HG03196 (cell line): ENCODE data around the gene GNAS.
"Not testable (repeated sequence)": the region's sequence is repeated elsewhere in the genome, so short reads cannot be mapped to it uniquely, and the experiment has no call there.

Experiments
- ATAC-seq: cut with Tn5 transposase; IDR thresholded peaks from one replicate; pipeline ENCODE4 v1.9.1; 2021; ENCODE audit not compliant: unreplicated experiment

Gene GNAS

GRCh38 chr20:58922036-58922435 is 69.5 kb downstream of the GNAS start:
- ATAC-seq, result no peak

DNA sequence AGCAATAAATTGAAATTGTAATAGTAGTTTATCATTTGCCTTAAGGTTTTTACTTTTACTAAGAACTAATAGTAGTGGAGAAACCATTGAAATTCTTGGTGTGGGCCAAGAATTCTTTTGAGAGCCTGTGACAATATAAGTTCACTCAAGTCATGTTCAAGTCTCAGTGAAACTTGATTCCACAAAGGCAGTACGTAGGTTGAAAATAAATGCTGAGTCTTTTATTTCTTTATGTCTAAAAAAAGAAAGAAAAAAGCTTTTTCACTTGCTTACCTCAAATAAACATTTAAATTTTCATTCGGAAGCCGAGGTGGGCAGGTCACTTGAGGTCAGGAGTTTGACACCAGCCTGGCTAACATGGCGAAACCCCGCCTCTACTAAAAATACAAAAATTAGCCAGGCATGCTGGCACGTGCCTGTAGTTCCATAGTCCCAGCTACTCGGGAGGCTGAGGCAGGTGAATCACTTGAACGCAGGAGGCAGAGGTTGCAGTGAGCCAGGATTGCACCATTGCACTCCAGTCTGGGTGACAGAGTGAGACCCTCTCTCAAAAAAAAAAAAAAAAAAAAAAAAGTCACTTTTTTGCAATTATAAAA is 70.7 kb downstream of the GNAS start:
- ATAC-seq, result no peak

DNA sequence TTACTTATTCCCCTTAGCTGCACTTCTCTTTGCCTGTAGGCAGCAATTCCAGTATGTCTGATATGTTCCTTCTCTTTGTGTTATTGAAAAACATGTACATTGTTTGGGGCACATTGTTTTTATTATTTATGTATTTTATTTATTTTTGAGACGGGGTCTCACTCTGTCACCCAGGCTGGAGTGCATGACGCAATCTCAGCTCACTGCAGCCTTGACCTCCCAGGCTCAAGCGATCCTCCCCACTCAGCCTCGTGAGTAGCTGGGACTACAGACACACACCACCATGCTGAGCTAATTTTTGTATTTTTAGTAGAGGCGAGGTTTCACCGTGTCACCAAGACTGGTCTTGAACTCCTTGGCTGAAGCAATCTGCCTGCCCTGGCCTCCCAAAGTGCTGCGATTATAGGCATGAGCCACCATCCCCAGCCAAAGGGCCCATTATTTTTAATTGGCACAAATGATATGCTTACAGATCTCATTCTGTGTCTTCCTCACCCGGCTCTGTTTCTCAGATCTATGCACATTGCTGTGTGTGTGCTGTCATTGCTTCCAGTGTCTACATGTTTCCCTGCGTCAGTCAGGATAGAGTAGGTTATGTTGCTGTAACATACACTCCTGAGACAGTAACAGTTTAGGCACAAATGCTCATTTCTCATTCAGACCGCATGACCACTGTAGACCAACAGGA is 74.4 kb downstream of the GNAS start:
- ATAC-seq, result no peak

DNA sequence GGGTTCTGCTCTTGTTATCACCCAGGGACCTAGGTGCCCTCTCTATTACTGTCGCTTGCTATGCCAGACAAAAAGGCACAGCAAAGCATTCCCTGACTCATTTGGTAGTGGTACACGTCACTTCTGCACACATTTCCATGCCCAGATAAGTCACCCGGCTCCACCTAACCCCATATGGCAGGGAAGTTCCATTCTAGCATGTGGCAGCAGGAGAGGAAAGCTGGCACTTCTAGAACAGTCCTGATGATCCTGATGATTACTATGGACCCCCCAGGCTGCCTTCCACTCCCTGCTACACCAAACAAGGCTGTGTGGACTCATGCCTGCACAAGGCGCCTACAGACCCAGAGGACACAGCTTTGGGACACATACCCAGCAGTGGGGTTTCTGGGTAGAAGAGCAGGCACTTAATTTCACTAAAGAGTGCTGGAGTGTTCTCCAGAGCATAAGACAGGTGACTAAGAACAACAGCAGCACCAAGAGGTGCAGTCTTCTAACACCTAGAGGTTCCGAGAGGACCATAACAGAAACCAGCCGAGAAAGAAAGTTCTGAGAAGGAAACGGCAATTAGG is 75.1 kb downstream of the GNAS start:
- ATAC-seq, result no peak

- ATAC-seq, result no peak
Observed at GRCh38 chr20:58930496-58930895, 78.0 kb downstream of the GNAS start.

GRCh38 chr20:58932170-58932569 is 79.7 kb downstream of the GNAS start:
- no peak for ATAC-seq

DNA sequence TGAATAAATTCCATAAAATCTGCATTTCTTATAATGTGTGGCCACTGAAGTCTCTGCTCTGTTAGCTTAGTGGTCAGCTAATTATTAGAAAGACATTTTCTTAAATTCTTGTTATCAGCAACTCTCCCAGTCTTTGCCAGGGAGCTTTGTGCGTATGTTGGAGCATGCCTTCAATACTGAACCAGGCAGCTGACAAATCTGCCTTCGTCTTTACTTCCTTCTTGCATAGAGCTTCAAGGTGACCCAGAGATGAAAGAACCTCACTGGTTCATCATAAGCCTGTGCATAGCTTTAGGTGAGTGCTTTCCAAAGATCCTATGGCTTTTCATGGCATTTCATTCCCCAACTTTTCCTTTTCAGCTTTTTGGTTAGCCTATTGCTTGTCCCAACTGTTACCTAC is 85.6 kb downstream of the GNAS start:
- no peak for ATAC-seq

DNA sequence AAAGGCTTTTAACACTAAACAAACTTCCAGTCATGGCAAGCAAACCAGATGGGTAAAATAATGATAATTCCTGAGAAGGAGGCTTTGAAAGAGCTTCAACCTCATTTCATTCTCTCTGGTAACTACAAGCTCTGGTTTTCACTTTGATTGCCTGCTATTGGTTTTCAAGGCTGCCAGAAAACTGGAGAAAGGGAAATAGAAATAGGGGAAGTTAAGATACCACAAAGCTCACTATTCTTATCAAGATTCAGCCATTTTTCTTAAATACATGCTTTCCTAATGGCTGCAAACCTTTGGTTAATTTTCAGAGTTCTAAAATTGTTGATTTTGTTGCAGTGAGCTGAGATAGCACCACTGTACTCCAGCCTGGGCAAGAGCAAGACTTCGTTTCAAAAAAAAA is 86.0 kb downstream of the GNAS start:
- ATAC-seq, result no peak

GRCh38 chr20:58941471-58941870 is 89.0 kb downstream of the GNAS start:
- no peak for ATAC-seq

GRCh38 chr20:58942549-58942948 is 90.0 kb downstream of the GNAS start:
- ATAC-seq, result no peak

GRCh38 chr20:58944610-58945009 is 92.1 kb downstream of the GNAS start:
- ATAC-seq, result no peak

DNA sequence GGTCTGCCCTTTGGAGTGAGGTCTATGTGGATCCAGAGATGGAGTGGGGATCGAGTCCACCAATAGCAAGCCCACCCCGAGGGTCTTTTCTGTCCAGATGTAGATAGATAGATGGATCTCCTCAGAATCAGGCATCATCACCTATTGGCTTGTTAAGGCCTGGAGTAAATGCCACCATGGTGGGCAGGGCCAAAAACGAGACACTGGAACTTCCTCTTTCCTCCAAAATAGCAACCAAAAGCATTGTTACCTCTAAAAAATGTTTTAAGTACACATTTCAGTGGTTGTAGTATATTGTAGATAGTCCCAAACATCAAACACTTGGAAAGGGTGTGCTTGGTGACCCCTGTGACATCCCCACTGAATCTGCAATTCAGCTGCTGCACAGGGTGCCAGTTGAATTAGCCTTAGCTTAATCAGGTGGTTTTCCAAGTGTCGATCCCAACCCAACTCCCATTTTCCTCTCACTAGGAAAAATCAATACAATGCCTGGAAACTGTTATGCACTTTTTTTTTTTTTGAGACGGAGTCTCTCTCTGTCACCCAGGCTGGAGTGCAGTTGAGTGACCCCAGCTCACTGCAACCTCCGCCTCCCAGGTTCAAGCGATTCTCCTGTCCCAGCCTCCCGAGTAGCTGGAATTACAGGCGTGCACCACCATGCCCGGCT is 93.6 kb downstream of the GNAS start:
- ATAC-seq, result no peak

DNA sequence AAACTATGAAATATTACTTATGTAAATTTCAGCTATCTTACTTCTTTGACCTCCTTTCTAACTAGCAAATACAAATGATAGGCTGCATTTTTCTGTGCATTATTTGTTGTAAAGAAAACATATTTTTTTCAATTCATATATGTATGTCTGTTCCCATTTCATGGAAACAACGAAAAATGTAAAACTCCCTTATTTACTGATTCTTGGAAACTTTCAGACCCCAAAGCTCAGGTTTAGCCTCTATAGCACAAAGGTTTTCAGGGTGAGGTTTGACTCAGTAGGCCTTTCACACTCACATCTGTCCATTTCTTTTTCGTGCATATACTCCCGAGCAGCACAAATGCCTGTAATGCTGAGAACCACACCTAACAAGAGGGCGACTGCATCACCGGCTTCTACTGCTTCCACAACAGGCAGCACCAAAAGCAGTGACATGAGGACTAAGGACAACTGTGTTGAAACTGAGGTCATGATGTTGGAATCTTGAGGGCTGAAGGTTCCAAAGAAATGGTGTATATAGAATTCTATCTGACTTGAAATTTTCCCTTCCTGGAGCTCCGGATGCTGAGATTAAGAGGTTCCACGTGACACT is 95.4 kb downstream of the GNAS start:
- not testable (repeated sequence) for ATAC-seq

DNA sequence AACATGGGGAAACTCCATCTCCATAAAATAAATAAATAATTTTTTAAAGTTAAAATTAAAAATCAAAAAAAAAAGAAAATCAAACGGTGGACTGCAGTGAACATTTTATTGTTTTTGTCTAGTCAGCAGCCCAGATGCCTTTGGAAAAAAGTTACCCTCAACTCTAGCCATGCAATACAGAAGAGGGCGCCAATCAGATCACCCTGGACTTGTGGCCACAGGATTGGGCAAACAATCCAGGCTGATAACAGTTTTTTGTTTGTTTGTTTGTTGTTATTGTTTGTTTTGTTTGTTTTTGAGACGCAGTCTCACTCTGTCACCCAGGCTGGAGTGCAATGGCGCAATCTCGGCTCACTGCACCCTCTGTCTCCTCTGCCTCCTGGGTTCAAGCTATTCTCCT is 98.1 kb downstream of the GNAS start:
- no peak for ATAC-seq

DNA sequence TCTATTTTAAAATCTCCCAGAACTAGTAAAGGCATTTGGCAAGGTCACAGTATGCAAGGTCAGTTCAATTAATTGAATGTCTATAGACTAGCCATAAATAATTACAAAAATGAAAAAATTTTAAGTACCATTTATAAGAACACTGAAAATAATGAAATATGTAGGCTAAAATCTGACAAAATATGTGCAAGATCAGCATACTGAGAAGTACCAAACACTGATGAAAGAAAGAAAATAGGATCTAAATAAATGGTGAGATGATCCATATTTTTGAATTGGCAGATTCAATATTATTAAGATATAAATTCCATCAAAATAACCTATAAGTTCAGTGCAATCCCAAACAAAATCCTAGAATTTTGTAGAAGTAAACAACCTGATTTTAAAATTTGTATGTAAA is 100.5 kb downstream of the GNAS start:
- ATAC-seq, result no peak

GRCh38 chr20:58956078-58956477 is 103.6 kb downstream of the GNAS start:
- ATAC-seq, result no peak

GRCh38 chr20:58959652-58960051 is 107.1 kb downstream of the GNAS start:
- no peak for ATAC-seq
